Measurements from ENCODE around the gene HPCAL1.
"Not testable (repeated sequence)": the region's sequence is repeated elsewhere in the genome, so short reads cannot be mapped to it uniquely, and the experiment has no call there.

HPCAL1 gene

DNA sequence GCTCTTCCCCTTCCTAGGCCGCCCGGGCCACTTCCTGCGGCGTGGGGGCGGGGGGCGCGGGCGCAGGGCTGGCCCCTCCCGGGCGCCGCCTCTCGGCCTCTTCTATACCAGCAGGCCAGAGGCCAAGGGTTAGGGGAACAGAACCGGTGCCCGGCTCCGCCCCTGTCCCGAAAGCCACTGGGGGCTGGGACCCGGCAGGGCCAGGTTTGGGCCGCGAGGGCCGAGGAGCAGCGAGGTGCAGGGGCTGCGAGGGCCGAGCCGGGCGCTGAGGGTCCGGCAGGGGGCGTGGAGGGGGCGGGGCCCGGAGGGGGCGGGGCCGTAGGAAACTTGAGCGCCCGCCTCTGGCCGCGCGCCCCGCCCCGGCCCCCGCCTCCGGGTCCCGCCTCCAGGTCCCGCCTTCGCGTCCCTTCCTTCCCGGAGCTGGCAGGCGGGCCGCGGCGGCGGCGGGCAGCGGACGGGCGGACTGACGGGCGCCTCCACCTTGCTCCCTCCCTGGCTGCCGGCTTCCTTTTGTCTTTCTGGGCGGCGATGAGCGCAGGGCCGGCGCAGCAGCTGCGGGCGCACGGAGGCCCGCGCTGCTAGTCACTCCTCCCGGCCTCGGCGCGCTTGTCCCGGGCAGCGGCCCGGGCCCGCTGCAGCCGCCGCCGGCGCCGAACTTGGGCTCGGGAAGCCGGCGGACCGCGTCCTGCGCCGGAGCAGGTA, at the start of gene HPCAL1:
Gene HPCAL1 (plus strand): TSS at position 426 of the 702 bp plus-strand sequence. CDS start 116,854 bp downstream, outside the sequence.
- peak; percentile 83 to 86 for DNase-seq

GRCh38 chr2:10253596-10254372, 48.9 kb upstream of the HPCAL1 start:
- no peak for DNase-seq

GRCh38 chr2:10254373-10255188, 48.1 kb upstream of the HPCAL1 start:
- no peak for DNase-seq

GRCh38 chr2:10255189-10256030, 47.3 kb upstream of the HPCAL1 start:
- no peak for DNase-seq

DNA sequence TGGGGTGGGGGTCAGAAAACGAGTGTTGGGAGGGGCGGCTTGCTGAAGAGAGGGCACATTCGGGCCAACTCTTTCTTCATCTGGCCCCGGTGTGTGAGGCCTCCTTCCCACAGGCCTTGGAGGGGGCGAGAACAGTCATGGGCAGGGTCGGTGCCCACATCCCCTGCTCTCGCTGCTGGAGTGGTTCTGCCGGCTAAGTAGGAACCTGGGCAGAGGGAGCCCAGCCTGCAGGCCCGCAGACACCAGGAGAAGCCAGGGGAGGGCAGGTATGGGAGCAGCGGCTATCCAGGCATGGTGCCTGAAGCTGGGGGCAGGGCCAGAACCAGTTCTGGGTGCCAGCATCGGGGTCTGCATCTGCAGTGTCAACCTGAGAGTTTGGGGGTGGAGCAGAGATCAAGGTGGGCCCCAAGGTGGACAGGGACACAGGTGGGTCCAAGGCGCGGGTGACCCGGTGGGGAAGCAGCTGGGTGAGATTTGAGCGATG, 46.6 kb upstream of the HPCAL1 start:
- DNase-seq = no peak

DNA sequence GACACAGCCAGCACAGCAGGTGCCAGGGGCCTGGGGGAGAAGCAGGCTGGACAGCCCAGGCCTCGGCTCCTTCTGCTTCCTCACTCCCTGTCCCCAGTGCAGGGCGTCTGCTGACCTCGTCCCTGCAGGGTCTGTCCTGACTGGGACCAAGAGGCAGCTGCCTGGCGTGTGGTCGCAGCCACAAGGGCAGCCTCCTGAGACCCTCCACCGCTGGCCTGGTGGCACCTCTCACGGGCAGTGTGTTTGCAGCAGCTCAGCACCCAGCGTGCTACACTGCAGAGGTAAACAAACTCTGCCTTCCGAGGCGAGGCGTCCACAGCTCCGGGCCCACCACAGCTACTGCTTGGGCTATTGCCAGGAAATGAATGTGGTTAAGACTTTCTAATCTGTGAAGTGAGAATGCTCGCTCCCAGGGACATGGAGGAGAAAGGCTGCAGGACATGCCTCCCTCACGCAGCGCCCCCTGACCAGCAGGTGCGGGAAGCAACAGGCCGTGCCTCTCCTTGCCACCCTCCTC, 46.1 kb upstream of the HPCAL1 start:
- no peak for DNase-seq

- no peak for DNase-seq
These were observed 45.7 kb upstream of the HPCAL1 start for GRCh38 chr2:10257036-10257435.

DNA sequence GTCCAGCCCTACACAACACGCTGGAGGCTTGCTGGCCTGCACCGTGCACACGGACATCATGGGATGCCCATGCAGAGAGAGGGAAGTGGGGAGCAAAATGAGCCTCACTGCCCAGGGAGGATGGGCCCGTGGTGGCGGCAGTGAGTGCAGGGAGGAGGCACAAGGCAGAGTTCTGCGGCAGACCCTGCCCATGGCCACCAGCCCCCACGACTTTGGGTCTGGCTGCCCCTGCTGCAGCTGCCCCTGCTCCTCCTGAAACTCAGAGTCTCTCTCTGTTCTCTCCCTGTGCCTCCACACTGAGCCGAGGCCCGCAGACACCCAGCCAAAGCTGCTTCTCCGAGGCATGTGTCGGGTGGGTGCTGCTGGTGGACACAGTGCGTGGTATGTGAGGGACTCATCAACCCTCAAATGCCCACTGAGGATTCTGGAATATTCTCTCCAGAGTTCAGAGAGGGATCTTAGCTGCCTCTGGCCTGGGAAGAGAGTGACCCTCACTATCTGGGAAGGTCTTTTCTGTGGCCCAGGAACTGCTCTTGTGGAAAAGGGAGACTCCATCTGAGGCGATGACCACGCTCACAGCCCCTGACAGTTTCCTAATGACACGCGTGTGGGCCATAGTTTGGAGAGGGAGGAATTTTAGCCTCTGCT, 45.1 kb upstream of the HPCAL1 start:
- no peak for DNase-seq

GRCh38 chr2:10258326-10258725, 44.4 kb upstream of the HPCAL1 start:
- no peak for DNase-seq

DNA sequence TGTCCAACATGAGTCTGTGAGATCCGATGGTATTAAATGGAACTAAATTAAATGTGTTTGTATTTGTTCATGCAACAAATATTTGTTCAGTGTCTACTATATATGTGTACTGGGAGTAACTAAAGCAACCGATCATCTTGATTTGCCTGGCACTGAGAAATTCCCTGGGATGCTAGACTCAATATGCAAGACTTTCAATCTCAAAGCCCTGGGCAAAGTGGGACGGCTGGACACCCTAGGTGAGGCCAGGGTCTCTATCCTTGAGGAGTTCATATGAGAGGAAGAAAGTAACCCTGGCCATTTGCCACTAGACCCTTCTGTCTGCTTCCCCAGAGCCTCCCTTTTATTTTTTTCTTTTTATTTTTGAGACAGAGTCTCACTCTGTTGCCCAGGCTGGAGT, 44.0 kb upstream of the HPCAL1 start:
- peak in 1 of 2 experiments; percentile 14 for DNase-seq

- DNase-seq = peak in 1 of 2 experiments; percentile 17
These were observed 42.6 kb upstream of the HPCAL1 start for GRCh38 chr2:10260130-10260529.

DNA sequence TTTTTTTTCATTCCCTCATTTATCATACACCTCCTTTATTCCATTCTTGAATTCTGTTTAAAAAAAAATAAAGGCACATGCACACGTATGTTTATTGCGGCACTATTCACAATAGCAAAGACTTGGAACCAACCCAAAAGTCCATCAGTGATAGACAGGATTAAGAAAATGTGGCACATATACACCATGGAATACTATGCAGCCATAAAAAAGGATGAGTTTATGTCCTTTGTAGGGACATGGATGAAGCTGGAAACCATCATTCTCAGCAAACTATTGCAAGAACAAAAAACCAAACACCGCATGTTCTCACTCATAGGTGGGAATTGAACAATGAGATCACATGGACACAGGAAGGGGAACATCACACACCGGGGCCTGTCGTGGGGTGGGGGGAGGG, 39.2 kb upstream of the HPCAL1 start:
- not testable (repeated sequence) for DNase-seq

DNA sequence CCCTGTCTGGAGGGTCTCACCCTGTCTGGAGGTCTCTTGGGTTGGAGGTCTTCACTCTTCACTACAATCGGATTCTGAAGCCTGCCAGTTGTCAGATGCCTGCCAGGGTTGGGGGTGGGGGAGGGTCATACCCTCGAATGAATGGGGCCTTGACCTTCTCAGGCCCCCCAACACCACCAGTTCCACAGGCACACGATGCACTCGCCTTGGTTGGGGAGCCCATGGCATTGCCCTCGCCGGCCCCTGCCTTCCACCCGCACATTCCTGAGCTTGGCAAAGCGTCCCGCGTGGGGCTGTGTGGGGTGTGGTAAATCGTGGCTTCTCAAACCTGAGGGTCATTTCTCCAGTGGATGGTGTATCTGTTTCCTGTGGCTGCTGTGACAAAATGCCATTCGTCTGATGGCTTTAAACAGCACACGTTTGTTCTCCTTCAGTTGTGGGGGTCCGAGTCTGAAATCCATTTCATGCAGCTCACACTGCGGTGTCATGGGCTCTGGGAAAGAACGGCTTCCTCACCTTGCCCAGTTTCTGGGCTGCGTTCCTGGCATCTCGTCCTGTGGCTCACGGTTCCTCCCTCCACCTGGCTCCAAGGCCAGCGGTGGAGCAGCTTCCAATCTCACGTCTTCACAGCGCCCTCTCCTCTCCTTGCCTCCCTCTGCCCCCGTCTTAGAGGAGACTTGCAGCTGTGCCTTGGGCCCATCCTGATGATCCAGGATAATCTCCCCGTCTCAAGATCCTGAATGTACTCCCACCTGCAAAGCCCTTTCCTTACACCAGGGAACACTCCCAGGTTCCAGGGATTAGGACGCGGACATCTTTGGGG, 38.0 kb upstream of the HPCAL1 start:
- no peak for DNase-seq

- DNase-seq = no peak
These were observed 37.2 kb upstream of the HPCAL1 start for GRCh38 chr2:10265329-10266132.

DNA sequence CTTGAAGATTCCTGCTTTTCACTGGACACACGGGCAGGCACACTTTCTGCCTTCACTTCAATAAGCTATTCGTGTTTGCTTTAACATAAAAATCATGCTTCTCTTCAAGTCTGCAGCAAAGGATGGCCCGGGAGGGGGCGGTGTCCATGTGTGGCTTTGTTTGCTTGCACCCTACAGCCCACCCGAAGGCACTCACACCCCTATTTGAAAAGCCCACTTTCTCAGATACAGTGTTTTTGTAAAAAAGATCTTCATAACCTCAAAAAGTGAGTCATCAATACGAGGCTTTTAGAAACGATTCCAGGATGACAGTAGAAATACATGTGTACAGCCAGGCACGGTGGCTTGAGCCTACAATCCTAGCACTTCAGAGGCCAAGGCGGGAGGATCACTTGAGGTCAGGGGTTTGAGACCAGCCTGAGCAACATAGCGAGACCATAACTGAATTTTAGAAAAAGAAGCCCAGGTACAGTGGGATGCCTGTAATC, 36.5 kb upstream of the HPCAL1 start:
- no peak for DNase-seq

DNA sequence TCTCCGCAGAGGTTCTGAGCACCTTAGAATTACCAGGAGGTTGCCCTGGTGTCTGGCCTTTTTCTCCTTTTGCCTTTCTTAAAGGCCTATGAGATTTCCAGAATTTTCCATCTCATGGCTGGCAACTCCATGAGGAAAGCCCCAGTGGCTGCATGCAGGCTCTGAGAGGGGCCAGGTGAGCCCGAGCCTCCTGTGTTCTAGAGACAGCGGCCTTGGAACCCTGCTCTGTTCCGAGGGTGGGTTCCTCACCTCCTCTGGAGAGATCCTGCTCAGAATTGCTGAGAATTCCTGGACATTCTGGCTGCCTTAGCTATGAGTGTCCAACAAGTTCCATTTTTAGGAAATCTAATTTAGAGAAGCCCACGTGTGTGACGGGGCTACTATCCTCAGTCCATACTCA, 35.7 kb upstream of the HPCAL1 start:
- DNase-seq = no peak

GRCh38 chr2:10267551-10268465, 34.9 kb upstream of the HPCAL1 start:
- DNase-seq = no peak

- DNase-seq = no peak
These were observed 33.4 kb upstream of the HPCAL1 start for GRCh38 chr2:10269291-10269690.
